GM12801 (cell line): ENCODE data around the gene MSH3.

ENCODE experiments used
- CTCF ChIP-seq: IDR thresholded peaks from one replicate; pipeline ENCODE4 v1.5.1; 2011; ENCODE audit warnings: control low read depth; ENCODE audit not compliant: insufficient read length; ENCODE audit errors: extremely low read depth

The MSH3 gene

DNA sequence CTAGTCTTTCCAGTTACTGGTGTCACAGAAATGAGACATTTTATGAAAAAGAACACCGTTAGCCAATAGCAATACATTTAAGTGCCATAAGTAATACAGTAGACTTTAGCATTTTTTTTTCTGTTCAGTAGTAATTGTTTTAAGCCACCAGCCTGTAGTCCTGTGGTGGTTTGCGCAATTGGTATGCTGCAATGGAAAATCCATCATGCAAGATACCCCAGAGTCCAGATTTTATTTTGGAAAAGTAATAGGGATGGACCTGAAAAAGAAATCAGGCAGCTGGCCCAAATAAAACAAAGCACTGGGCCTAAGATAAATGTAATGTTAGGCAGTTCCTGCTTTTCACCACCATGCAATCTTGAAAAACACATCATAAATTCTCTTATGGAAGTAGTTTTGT, 211.1 kb downstream of the MSH3 start:
- no peak for TF ChIP-seq CTCF

DNA sequence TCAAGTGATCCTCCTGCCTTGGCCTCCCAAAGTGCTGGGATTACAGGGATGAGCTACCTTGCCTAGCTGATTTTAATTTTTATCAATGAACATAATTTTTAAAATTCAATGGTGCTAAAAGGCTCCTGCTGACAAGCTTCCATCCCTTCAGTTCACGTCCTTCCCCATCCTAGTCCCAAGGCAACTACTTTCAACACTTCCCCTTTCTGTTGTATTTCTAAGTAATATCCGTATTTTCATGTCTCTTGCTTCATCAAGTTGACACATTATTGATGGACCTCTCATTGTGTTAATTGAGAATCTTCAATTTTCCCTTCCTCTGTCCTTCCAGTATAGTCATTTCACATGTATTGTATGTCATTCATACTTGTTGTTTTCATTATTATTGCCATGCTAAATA, 211.9 kb downstream of the MSH3 start:
- TF ChIP-seq CTCF, result no peak

DNA sequence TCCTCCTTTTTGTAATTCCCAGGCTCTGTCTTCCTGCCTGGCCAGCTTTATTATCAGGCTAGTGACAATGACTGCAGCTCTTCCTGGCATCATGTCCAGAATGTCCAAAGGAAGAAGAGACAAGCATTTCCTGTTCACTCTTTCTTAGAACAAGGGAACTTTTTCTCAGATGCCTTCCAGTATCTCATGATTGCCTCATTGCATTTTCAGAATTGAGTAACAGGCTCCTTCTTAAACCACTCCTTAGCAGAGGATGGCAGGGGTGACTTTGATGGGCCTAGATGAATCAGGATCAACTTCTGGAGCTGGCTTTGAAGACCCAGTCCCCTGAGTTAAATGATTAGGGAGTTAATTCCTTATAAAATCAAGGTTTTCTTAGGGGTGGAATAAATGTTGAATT, 212.8 kb downstream of the MSH3 start:
- TF ChIP-seq CTCF, result no peak

- TF ChIP-seq CTCF, result no peak
Measured at GRCh38 chr5:80870442-80870841, 216.0 kb downstream of the MSH3 start.

GRCh38 chr5:80871541-80871961, 217.1 kb downstream of the MSH3 start:
- no peak for TF ChIP-seq CTCF

- no peak for TF ChIP-seq CTCF
Measured at GRCh38 chr5:80874162-80874561, 219.7 kb downstream of the MSH3 start.

GRCh38 chr5:80877592-80877991, 223.1 kb downstream of the MSH3 start:
- no peak for TF ChIP-seq CTCF

DNA sequence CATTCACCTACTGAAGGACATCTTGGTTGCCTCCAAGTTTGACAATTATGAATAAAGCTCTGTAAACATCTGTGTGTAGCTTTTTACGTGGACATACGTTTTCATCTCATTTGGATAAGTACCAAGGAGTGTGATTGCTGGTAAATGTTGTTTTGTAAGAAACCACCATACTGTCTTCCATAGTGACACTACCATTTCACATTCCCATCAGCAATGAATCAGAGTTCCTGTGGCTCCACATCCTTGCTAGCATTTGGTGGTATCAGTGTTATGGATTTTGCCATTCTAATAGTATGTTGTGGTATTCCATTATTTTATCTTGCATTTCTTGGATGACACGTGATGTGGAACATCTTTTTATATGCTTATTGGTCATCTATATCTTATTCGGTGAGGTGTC, 227.3 kb downstream of the MSH3 start:
- TF ChIP-seq CTCF, result no peak
